Epithelial cell of alveolus of lung (primary cell): Measurements from ENCODE around the gene CADPS. TPM values are rescaled to one million over a fixed set of nuclear protein-coding genes. Genes with fewer than 3 reads are reported as not detected.

Source experiments
- total RNA-seq: library from RNA; depleted of rRNA; stranded (reverse); fragments of >200 nt; gene quantifications from 2 replicates; pipeline ENCODE4 v1.2.1, GENCODE V29; 2015

Gene CADPS
- 1.9 and 5.6 TPM in 2 replicates for total RNA-seq

DNA sequence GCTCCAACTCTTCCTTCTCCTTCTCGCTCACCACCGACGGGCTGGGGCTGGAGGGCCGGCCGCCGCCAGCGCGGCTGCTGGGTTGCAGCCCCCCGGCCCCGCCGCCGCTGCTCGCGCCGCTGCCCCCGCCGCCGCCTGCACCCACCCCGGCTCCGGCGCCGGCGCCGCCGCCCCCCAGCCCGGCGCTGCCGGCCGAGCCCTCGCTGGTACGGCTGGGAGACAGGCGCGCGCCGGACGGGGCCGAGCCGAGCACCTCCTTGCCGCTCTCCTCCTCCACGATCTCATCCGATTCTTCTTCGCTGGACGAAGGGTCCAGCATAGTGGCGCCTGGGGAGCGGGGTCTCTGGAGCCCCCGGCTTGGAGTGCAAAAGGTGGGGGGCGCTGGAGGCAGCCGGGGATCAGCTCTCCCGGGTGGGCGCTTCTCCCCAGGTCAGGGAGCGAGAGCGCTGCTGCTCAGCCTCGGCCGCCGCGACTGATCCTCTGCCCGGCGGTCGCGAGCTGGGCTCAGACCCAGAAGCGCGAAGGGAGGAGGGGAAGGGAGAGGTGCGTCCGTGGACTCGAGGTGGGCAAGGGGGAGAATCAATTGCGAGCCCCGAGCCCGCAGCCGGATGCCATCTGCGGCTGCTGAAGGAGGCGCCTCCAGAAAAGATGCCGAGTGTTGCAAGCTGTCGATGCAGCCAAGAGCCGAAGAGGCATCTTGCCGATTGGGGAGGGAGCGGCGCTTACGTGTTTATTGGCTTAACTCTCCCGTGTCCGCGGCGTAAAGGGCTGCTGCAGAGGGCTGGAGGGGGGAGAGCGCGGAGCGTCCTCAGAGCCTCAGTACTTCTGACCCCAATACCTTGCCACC is at the start of gene CADPS:
Gene CADPS (minus strand): TSS at position 706 of the 847 bp plus-strand sequence. CDS start 387 bp downstream, at position 319.

DNA sequence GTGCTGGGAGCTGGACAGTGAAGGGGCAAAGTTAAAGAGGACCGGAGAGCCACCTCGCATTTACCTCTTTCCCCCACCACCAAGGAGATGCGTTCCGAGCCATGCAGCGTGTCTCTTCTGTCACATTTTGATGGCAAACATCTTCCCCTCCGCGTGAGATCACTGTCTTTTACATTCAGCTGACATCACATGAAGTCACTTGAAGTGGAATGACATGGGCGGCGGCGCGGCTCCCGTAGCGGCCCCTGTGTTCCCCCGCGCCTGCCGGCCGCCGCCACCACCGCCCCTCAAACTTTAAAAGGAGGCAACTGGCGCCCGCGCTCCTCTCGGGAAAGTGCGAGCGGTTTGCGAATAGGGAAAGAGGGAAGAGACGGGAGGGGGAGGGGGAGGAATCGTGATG is 502.0 kb downstream of the CADPS start, which contains the start of gene FEZF2:
Gene FEZF2 (minus strand): TSS at position 336 of the 400 bp plus-strand sequence. CDS start 682 bp downstream, outside the sequence.

